ENCODE data around the gene COL3A1. TPM values are rescaled to one million over a fixed set of nuclear protein-coding genes. Genes with fewer than 3 reads are reported as not detected.
A peak's percentile ranks its signal among the peaks of the same experiment; 100 is the strongest.

The COL3A1 gene
- total RNA-seq (2016; rRNA removed; fragmentation: Illumina TruSeq; extraction: Trizol) (0.03 and 0.04 TPM in 2 replicates), polyA plus RNA-seq (2011; rRNA removed) (0.01 TPM in 1 of 2 replicates, not detected in the other), polyA minus RNA-seq (2011; rRNA and poly(A)+ RNA removed; ENCODE audit: low replicate concordance) (0.02 TPM in 1 of 2 replicates, not detected in the other), Bru-seq, nascent RNA (percentile 3 among the genes with signal in this experiment), BruChase-seq, experiment 1, labeled RNA remaining after a 6-hour chase (not detected), BruChase-seq, experiment 2, labeled RNA remaining after a 2-hour chase (percentile 5 among the genes with signal in this experiment)
- total RNA-seq (2016; cell fraction: cytosol; rRNA removed; fragmentation: Illumina TruSeq; extraction: Trizol; ENCODE audit: low read depth), result not detected in 2 replicates
- 0.04 and 0.07 TPM in 2 replicates for total RNA-seq (2016; cell fraction: insoluble cytoplasmic fraction; rRNA removed; fragmentation: Illumina TruSeq; extraction: Trizol)
- total RNA-seq (2016; cell fraction: membrane; rRNA removed; fragmentation: Illumina TruSeq; extraction: Trizol), result not detected in 2 replicates
- not detected in 2 replicates for total RNA-seq (2016; cell fraction: nucleus; rRNA removed; fragmentation: Illumina TruSeq; extraction: Trizol)
- polyA plus RNA-seq (2011; cell fraction: cytosol; rRNA removed), result not detected in 2 replicates
- 0.07 and 0.08 TPM in 2 replicates for polyA plus RNA-seq (2011; cell fraction: nucleus; rRNA removed)
- not detected in 2 replicates for polyA plus RNA-seq (2012)
- polyA plus RNA-seq (2016; cell fraction: cytosol; fragmentation: Illumina TruSeq; extraction: Trizol; ENCODE audit: low read depth), result not detected in 2 replicates
- polyA plus RNA-seq (2016; cell fraction: insoluble cytoplasmic fraction; fragmentation: Illumina TruSeq; extraction: Trizol; ENCODE audit: low read depth), result not detected in 2 replicates
- polyA plus RNA-seq (2016; cell fraction: membrane; fragmentation: Illumina TruSeq; extraction: Trizol; ENCODE audit: low read depth), result not detected in 2 replicates
- polyA plus RNA-seq (2016; cell fraction: nucleus; fragmentation: Illumina TruSeq; extraction: Trizol; ENCODE audit: insufficient read depth, low read depth), result 0.11 TPM in 1 of 2 replicates, not detected in the other
- polyA minus RNA-seq (2011; cell fraction: cytosol; rRNA and poly(A)+ RNA removed), result not detected in 2 replicates
- not detected in 2 replicates for polyA minus RNA-seq (2011; cell fraction: nucleus; rRNA and poly(A)+ RNA removed)
- long read RNA-seq, experiment 1, result 0 reads
- long read RNA-seq, experiment 2, result 0 reads

DNA sequence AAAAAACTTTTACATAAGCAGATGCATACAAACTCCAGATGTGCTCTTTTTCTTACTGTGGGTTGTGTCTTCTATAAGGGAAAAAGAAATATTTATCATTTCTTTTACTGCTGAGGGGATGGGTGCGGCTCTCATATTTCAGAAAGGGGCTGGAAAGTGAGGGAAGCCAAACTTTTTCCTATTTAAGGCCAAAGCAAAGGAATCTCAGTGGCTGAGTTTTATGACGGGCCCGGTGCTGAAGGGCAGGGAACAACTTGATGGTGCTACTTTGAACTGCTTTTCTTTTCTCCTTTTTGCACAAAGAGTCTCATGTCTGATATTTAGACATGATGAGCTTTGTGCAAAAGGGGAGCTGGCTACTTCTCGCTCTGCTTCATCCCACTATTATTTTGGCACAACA, at the start of gene COL3A1:
Gene COL3A1, plus strand, starts transcription at position 210 of the 400 bp plus-strand sequence. Its CDS starts 117 bp downstream, at position 327.
- Histone ChIP-seq H3K27me3 (ENCODE audit: control insufficient read depth in 1 of 2, insufficient read depth in 2 of 2, low read length in 2 of 2) (no peaks in the 10 kb centered on the region), H3K27ac (ENCODE audit: extremely low read length, insufficient read depth, low read length) (no peak within 1 kb of the TSS), H3K36me3 (replicated peaks in 1 of 2; ENCODE audit: control insufficient read depth in 1 of 2, insufficient read depth in 2 of 2, low read length in 2 of 2) (no peaks in the 10 kb centered on the region), H3K4me1 (ENCODE audit: insufficient read depth, low read length) (no peaks in the 10 kb centered on the region), H3K4me3 (replicated peaks in 1 of 3; ENCODE audit: insufficient read depth in 1 of 3, low read depth in 2 of 3, low read length in 3 of 3) (no peak within 1 kb of the TSS), H4K20me1 (ENCODE audit: insufficient read depth, low read length) (no peaks in the 10 kb centered on the region), H3K79me2 (ENCODE audit: insufficient read depth, low read length) (no peaks in the 10 kb centered on the region), H3K9ac (ENCODE audit: insufficient read depth, low read depth, low read length) (no peak within 1 kb of the TSS), H3K9me3 (ENCODE audit: low read length) (no peaks in the 10 kb centered on the region), H2AFZ (ENCODE audit: low read length) (no peak within 1 kb of the TSS), H3K4me2 (ENCODE audit: low read depth, low read length) (no peak within 1 kb of the TSS)
- POLR2A ChIA-PET, result no interaction called here
- CTCF ChIA-PET (ENCODE audit: low intra/inter-chr PET ratio, low total read pairs), result no interaction called here
- intact Hi-C loops (cut with micrococcal nuclease; ENCODE audit: unreplicated experiment), result no loop called here
- ATAC-seq (no peak), FAIRE-seq (no peak), DNase-seq (ENCODE audit: low spot score) (no peak)
- BruUV-seq (replicated peaks), result no TSS peak
- TF ChIP-seq, protein P1, sequence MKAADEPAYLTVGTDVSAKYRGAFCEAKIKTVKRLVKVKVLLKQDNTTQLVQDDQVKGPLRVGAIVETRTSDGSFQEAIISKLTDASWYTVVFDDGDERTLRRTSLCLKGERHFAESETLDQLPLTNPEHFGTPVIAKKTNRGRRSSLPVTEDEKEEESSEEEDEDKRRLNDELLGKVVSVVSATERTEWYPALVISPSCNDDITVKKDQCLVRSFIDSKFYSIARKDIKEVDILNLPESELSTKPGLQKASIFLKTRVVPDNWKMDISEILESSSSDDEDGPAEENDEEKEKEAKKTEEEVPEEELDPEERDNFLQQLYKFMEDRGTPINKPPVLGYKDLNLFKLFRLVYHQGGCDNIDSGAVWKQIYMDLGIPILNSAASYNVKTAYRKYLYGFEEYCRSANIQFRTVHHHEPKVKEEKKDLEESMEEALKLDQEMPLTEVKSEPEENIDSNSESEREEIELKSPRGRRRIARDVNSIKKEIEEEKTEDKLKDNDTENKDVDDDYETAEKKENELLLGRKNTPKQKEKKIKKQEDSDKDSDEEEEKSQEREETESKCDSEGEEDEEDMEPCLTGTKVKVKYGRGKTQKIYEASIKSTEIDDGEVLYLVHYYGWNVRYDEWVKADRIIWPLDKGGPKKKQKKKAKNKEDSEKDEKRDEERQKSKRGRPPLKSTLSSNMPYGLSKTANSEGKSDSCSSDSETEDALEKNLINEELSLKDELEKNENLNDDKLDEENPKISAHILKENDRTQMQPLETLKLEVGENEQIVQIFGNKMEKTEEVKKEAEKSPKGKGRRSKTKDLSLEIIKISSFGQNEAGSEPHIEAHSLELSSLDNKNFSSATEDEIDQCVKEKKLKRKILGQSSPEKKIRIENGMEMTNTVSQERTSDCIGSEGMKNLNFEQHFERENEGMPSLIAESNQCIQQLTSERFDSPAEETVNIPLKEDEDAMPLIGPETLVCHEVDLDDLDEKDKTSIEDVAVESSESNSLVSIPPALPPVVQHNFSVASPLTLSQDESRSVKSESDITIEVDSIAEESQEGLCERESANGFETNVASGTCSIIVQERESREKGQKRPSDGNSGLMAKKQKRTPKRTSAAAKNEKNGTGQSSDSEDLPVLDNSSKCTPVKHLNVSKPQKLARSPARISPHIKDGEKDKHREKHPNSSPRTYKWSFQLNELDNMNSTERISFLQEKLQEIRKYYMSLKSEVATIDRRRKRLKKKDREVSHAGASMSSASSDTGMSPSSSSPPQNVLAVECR (CRISPR knock-in tag; IDR thresholded peaks at IDR 0.05; ENCODE audit: borderline replicate concordance), result no peak
- TF ChIP-seq SUZ12 (IDR thresholded peaks at IDR 0.05; ENCODE audit: low read depth, low read length), result no peak
- TF ChIP-seq, protein P2, sequence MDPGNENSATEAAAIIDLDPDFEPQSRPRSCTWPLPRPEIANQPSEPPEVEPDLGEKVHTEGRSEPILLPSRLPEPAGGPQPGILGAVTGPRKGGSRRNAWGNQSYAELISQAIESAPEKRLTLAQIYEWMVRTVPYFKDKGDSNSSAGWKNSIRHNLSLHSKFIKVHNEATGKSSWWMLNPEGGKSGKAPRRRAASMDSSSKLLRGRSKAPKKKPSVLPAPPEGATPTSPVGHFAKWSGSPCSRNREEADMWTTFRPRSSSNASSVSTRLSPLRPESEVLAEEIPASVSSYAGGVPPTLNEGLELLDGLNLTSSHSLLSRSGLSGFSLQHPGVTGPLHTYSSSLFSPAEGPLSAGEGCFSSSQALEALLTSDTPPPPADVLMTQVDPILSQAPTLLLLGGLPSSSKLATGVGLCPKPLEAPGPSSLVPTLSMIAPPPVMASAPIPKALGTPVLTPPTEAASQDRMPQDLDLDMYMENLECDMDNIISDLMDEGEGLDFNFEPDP (CRISPR knock-in tag; conservative IDR thresholded peaks at IDR 0.05), result no peak
- TF ChIP-seq, protein P3, sequence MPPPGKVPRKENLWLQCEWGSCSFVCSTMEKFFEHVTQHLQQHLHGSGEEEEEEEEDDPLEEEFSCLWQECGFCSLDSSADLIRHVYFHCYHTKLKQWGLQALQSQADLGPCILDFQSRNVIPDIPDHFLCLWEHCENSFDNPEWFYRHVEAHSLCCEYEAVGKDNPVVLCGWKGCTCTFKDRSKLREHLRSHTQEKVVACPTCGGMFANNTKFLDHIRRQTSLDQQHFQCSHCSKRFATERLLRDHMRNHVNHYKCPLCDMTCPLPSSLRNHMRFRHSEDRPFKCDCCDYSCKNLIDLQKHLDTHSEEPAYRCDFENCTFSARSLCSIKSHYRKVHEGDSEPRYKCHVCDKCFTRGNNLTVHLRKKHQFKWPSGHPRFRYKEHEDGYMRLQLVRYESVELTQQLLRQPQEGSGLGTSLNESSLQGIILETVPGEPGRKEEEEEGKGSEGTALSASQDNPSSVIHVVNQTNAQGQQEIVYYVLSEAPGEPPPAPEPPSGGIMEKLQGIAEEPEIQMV (CRISPR knock-in tag; IDR thresholded peaks at IDR 0.05; ENCODE audit: low read depth), result no peak
- TF ChIP-seq, protein P4, sequence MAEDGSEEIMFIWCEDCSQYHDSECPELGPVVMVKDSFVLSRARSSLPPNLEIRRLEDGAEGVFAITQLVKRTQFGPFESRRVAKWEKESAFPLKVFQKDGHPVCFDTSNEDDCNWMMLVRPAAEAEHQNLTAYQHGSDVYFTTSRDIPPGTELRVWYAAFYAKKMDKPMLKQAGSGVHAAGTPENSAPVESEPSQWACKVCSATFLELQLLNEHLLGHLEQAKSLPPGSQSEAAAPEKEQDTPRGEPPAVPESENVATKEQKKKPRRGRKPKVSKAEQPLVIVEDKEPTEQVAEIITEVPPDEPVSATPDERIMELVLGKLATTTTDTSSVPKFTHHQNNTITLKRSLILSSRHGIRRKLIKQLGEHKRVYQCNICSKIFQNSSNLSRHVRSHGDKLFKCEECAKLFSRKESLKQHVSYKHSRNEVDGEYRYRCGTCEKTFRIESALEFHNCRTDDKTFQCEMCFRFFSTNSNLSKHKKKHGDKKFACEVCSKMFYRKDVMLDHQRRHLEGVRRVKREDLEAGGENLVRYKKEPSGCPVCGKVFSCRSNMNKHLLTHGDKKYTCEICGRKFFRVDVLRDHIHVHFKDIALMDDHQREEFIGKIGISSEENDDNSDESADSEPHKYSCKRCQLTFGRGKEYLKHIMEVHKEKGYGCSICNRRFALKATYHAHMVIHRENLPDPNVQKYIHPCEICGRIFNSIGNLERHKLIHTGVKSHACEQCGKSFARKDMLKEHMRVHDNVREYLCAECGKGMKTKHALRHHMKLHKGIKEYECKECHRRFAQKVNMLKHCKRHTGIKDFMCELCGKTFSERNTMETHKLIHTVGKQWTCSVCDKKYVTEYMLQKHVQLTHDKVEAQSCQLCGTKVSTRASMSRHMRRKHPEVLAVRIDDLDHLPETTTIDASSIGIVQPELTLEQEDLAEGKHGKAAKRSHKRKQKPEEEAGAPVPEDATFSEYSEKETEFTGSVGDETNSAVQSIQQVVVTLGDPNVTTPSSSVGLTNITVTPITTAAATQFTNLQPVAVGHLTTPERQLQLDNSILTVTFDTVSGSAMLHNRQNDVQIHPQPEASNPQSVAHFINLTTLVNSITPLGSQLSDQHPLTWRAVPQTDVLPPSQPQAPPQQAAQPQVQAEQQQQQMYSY (CRISPR knock-in tag; IDR thresholded peaks at IDR 0.05), result no peak
- no peak for TF ChIP-seq ZSCAN20 (CRISPR knock-in tag; IDR thresholded peaks at IDR 0.05; ENCODE audit: borderline replicate concordance)
- in situ Hi-C loops (cut with HindIII; ENCODE audit: extremely low pct_ligation_motif_present, low pct_unique_long_range_greater_than_20kb), result no loop called here
- WGBS (ENCODE audit: low lambda C conversion rate), result 1% methylated on average over 4 of the region's 4 CpGs
